Panc1 (cell line): ENCODE data around the gene REC114.
A peak's percentile ranks its signal among the peaks of the same experiment; 100 is the strongest.

Source experiments
- CTCF ChIP-seq: fragments of 450-650 bp; IDR thresholded peaks from 2 replicates; pipeline ENCODE4 v1.5.1; 2017; ENCODE audit warnings: mild to moderate bottlenecking
- POLR2AphosphoS5 ChIP-seq: IDR thresholded peaks from 2 replicates; pipeline ENCODE4 v1.6.1; 2012; ENCODE audit warnings: mild to moderate bottlenecking, low read depth, low read length, moderate library complexity

GRCh38 chr15:73464602-73465001, 21.6 kb downstream of the REC114 start:
- peak; percentile 27 for TF ChIP-seq CTCF
- TF ChIP-seq POLR2AphosphoS5: no peak
